22Rv1 (cell line): ENCODE measurements around the gene ZC3HAV1L.

Source experiments
- CTCF ChIP-seq: fragments of 450-650 bp; IDR thresholded peaks from 2 replicates; pipeline ENCODE4 v1.5.1; 2017; ENCODE audit warnings: mild to moderate bottlenecking
- ZFX ChIP-seq: fragments of 450-650 bp; IDR thresholded peaks from 2 replicates; pipeline ENCODE4 v1.6.1; 2017; ENCODE audit warnings: antibody characterized with exemption, borderline replicate concordance

- TF ChIP-seq CTCF (no peak), ZFX (no peak)
Observed at GRCh38 chr7:138999414-138999813, 36.4 kb downstream of the ZC3HAV1L start.
